LoVo (cell line): ENCODE results near the gene WWC1.

Experiments
- DNase-seq: peaks from one replicate; pipeline ENCODE4 v3.0.0-alpha.2; 2016; ENCODE audit warnings: low spot score

WWC1 gene

DNA sequence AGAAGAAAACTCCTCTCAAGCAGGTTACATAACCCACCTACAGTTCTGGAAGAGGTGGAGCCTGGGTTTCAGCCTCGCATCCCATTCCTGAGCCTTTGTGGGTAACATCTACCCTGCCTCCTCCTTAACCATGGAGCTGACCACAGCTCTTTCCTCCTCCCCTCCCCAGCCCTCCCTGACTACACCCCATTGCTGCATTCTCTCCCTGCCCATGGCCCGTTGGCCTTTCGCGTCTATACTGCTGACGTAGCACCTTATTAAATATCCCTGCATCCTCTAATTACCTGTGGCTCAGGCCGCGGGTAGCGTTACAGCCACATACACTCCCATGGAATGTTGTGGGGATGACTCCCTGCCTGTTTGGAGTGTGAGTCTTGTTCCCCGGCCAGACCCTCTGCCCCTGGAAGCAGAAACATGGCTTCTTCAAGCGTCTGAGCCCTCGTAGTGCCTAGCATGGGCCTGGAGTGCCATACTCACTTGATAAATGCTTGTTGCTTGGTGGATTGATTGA is 72.8 kb downstream of the WWC1 start:
- DNase-seq, result no peak

DNA sequence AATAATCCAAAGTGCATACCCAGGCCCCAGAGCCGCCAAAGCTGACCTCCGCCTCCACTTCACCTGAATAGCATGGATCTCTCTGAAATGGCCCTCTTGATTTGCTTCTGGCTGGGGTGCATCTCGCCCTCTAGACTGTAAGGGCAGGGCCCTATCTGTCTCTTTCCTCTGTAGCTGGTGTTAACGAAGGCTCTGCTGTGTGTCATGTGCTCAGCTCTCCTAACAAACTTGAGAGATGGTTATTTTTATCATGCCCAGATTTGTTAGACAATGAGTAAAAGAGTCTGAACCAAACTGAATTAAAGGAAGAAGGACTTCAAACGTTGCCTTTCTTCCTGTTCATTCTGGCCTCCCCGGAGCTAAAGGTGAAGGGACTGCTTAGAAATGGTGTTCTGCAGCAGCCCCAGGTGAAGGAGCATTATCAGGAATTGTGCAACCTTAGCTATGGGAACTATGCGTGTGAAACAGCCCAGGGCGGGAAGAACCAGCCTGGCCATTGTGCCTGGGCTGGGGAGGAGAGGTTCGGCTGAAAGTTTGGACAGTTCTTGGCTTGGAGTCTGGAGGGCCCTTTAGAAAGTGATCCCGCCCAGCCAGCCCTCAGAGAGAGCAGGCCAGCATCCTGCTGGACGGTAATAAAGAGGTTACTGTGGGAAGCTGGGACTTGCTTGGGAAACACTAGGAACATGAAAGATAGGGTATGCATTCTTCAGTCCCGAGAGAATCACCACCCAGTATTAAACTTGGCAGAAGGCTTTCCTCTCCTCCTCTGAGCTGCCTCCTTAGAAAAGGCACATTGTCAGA is 73.5 kb downstream of the WWC1 start:
- no peak for DNase-seq

DNA sequence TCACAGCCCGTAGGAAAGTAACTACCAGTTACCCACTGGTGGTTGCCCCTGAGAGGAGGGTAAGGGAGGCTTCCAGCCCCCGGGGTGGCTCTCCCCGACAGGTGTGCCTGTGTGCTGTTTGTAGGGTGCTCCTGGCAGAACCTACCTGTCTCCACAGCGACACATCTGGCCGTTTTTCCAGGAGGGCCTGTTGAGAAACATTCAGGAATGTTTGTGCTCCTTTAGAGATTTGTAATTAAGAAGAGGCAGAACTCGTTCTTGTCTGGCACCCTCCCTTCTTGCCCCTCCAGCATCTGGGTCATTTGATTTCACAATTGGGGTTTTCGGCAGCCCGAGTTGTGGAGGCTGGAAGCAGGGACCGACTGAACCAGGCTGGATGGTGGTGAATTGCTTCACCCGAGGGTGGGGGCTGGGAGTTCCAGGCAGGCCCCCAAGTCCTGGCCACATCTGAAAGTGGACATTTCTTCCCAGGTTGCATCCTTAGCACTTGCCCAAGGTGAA is 74.2 kb downstream of the WWC1 start:
- DNase-seq, result no peak

DNA sequence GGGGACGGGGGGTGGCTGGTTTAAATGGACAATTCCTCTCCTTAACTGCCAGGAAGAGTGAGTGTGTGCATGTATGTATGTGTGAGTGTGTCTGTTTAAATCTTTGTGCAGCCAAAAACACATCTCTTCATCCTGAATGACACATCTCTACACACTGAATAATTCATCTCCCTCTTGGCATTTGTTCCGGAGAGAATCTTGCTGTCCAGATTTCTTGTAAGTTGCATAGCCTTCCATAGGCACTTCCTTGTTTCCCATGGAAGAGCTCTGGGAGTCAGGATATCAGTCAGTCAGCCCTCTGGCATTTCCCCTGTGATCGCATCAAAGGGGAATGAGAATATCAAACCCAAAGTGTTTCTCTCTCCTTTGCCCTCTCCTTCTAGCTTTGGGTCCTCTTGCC is 74.7 kb downstream of the WWC1 start:
- no peak for DNase-seq

DNA sequence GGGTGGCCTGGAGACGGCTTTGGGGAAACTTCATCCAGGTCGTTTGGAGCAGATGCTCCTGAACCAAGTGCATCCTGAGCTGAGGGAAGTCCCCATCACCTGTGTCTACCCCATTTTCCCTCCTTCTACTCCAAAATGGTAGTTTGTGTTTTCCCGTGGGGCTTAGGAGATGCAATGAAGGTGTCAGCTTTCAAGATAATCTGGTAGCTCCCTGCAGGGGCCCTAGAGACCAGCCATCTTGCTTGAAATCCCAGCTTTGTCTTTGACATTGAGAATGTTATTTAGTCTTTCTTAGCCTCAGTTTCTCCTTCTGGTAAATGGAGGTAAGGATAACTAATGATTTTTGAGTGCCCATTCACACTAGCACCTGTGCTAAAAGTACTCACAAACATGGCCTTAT is 77.4 kb downstream of the WWC1 start:
- DNase-seq, result no peak

DNA sequence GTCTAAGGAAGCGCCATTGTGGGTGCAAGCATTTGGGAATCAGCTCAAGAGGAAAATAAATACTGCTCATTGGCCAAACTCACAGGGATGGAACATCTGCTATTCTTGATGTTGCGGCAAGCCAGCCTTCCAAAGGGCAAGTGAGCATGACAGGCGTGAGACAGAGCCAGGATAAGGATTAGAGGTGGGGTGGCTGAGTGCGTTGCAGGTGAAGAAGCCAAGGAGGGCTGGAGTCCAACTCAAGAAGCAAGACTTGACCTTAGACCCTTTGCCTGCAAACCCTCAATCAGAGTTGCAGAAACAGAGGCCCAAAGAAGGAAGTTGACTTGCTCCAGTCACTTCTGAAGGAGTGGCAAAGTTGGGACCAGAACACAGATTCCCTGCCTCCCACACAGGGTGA is 79.4 kb downstream of the WWC1 start:
- DNase-seq, result no peak

DNA sequence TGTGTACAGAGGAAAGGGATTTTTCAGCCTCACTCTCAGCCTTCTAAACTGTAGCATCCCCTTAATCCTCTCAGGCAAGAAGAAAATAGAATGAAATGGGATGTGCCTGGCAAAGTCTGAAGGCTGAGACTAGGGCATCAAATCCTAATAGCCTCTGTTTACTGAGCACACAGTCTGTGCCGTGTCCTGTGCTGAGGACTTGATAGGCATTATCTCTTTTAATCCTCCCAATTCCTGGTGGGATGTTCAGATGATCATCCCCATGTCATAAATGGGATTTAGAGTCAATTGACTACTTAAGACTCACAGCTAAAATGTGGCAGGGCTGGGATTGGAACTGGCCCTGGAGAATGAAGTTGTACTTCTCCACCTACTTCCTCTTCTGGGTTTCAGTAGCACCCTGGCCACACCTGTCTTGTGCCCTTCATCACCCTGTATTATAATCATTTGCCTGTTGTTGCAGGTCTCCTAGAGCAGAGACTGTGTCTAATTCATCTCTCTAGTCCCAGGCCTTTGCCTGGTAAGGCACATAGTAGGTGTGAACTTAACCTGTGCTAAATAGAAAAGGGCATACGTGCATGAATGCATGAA is 81.0 kb downstream of the WWC1 start:
- no peak for DNase-seq

DNA sequence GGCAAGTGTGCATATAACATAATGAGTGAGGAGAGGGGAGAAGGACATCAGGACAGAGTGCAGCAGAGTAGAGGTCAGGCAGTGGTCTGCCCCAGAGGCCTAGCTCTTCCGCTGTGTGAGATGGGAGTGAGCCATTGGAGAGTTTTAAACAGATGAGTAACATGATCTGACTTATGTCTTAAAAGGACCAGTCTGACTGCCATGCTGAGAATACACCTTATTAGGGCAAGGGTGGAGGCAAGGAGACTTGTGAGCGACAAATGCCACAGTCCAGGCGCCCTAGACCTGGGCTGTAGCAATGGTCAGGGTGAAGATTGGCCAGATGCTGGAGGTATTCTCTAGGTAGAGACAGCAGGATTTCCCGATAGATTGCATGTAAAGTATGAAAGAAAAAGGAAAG is 83.1 kb downstream of the WWC1 start:
- DNase-seq, result no peak

DNA sequence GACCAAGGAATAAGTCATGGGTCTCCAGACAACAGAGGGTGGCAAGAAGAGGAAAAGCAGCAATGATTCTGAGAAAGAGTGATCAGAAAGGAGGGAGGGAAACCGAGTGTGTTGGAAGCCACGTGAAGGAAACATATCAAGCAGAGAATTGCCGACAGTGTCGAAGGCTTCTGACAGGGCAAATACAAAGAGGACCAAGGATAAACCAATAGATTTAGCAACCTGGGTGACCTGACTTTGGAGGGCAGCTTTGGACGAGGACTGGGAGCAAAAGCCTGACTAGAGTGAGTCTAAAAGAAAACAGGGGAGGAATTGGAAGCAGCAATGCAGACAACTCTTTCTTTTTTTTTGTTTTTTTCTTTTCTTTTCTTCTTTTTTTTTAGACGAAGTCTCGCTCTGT is 83.8 kb downstream of the WWC1 start:
- DNase-seq, result no peak

DNA sequence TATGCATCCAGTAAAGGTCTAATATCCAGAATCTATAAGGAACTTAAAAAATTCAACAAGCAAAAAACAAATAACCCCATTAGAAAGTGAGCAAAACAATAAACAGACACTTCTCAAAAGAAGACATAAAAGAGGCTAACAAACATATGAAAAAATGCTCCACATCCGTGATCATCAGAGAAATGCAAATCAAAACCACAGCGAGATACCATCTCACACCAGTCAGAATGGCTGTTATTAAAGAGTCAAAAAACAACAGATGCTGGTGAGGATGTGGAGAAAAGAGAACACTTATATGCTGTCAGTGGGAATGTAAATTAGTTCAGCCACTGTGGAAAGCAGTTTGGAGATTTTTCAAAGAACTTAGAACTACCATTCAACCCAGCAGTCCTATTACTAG is 86.1 kb downstream of the WWC1 start:
- no peak for DNase-seq

DNA sequence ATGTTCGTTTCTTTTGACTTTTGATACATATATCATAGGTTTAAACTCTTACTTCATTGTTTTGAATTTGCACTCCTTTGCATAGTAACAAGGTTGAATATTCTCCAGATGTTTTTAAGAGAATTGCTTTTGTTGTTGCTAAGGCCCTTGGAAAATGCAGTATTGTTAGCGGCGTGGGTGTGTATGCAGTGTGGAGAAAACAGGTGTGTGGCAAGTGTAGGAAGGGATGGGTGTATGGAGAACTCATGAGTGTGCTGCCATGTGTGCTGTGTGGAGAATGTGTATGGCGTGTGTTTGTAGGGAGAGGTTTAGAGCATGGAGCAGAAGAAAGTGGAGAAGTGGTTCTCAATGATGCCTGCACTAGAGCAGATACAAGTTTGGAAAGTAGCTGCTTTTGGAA is 87.3 kb downstream of the WWC1 start:
- no peak for DNase-seq

DNA sequence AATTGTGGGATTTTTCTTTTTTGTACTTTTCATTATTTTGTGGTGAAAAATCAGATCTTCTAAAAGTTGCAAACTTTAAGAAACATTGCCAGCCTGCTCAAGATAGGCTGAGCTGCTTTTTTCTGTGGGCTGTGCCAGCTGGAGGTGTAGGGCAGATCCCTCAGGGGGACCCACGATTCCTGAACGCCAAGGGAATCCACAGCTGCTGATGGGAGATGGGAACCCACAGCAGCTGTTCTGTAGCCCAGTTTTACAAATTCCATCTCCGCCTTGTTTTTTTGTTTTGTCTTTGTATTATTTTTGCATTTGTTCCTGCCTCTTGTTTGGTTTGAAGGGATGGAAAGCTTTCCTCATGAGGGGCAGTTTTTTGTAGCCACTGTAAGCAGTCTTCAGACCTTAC is 91.0 kb downstream of the WWC1 start:
- no peak for DNase-seq

DNA sequence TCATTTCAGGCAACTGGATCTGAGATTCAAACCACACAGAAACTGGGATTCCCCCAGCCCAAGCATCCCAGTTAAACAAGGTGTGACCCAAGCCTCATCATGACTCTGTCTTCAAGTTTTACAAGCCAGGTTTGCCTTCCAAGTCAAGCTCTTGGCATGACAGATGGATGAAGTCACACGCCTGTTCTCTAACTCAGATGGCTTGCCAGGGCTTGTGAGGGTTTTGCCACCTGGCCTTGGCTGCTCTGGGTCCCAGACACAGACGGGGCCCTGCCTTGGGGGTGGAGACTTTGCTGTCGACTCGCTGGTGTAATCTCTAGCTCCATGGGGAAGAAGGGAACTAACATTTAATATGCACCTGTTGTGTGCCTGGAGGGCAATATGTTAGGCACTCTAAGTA is 99.0 kb downstream of the WWC1 start:
- DNase-seq, result no peak

DNA sequence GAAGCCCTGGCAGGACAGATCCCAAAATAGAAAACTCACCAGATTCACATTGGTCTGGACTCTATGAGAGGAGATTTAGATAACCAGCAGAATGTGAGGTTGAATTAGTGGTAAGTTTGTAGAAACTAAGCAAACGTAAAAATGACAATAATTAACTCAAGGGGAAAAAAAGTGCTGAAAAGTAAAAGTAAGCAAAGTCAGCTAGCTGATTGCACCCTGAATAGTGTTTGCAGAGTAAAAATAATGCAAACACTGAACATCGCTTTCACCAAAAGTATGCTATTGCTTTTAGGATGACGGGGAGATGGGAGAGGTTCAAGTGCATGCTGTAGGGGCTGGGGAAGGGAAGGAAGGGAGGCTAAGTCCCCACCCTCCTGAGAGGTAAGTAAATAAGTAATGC is 102.3 kb downstream of the WWC1 start:
- no peak for DNase-seq

DNA sequence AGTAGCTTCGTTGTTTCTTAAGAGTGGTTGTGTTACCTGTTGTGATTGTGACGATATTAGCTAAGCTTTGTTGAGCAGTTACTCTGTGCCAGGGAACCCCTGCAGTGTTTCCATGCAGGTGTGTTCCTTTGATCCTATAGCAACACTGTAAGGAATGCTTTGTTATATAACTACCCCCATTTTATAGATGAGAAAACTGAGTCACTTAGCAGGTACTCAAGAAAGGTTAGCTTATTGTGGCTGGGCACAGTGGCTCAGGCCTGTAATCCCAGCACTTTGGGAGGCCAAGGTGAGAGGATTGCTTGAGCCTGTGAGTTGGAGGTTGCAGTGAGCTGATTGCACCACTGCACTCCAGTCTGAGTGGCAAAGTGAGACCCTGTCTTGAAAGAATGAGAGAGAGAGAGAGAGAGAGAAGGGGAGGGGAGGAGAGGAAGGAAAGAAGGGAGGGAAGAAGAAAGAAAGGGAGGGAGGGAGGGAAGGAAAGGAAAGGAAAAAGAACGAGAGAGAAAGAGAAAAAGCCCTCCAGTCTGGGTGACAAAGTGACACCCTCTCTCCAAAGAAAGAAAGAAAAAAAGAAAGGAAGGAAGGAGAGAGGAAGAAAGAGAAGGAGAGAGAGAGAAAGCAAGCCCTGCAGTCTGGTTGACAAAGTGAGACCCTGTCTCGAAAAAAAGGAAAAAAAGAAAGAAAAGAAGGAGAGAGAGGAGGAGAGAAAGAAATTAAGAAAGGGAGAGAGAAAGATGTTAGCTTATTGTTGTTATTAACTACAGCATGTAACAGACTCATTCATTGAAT is 109.2 kb downstream of the WWC1 start:
- DNase-seq, result no peak

DNA sequence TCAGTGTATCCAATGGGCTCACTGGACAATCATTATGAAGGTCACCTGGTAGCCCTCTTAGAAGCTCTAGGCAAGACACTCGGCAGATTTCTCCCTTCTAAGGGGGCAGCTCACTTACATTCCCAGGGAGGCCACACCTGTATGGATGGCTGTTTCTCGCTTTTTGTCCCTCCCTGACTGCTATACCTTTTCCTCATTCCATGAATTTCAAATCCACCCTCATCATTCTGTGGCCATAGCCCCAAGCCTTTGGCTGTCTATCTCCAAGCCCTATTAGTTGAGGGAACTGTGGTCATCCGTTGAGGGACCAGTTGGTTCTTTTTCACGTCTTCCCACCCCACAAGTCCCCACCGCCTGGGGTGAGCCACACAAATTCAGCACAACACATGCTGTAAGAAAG is 109.8 kb downstream of the WWC1 start:
- no peak for DNase-seq

DNA sequence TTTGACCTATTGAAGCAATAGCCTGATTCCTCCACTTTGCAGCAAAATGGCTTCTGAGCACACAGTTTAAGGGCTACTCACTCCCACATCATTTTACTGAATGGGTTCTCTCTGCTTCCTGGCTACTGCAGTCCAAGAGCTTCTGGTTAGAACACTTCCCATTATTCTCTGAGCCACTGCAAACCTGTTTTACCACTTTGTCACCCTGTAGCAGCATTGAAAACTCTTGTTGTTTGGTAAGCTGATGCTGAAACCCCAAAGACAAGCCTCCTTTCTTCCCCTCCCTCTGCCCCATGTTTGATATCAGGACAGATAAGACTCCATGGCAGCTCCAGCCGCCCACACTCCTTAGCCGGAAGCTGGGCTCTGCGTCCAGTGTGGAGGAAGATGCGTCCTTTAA is 110.4 kb downstream of the WWC1 start:
- DNase-seq, result no peak

DNA sequence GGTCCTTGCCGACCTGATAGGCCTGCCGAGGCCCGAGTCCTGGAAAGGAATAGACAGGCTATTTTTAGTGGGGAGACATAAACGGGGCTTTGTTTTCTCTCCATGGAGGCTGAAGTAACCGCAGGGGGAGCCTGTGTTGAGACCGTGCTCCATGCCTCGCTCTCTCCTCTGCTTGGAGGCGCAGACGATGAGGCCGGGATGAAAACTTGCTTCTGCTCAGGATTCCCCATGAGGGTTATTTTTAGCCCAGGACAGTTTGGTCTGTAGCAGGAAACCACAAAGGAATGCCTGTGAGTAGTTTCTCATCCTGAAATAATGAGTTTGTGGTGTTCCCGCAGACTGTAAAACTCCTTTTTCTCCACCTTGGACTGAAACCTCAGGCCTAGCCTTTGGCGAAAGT is 112.9 kb downstream of the WWC1 start:
- no peak for DNase-seq

DNA sequence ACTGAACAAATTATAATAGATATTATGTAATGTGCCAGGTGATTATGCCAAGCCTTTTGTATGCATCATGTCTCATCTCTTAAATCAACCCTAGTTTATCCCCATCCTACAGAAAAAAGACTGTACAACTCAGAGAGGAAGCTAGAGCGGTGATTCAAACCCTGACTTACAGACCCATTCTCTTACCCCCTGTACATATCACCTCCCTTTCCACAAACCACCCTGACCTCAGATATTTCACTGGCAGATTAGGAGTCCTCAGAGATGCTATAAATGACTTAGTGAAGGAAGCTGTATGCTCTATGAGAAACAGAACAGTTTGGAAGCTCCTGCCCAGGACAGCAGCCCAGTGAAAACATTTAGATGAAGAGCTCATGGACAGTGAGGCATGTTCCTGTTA is 115.8 kb downstream of the WWC1 start:
- no peak for DNase-seq

DNA sequence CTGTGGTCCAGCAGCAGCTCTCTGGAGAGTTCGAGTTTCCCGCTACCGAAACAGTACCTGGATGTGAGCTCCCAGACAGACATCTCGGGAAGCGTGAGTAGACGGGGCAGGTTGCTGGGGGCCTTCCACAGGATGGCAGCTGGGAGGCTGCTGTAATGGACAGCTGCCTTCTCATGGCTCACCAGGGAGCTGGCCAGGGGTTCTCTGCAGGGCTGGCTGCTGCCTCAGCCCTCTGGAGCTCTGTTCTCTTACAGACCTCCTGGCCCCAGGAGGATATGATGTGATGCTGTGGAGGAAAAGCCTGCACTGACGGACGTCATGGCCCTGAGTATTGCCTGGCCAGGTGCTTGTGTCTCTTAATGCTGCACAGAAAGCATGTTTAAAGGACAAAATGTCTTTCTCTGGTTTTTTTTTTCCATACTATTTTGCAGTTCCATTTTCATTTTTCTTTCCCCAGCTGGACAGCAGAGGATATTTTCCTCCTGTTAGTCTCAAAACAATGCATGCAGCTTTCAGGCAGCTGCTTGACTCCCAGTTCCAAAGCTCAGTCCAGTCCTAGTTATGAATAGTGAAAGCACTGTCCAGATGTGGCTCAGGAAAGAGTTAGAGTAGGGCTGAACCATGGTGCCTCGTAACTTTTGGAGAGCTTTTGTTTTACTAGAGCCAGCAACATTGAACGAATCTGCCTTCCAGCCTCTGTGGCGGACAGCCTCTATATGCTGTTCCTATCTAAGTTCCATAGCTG is 117.3 kb downstream of the WWC1 start:
- DNase-seq, result no peak

DNA sequence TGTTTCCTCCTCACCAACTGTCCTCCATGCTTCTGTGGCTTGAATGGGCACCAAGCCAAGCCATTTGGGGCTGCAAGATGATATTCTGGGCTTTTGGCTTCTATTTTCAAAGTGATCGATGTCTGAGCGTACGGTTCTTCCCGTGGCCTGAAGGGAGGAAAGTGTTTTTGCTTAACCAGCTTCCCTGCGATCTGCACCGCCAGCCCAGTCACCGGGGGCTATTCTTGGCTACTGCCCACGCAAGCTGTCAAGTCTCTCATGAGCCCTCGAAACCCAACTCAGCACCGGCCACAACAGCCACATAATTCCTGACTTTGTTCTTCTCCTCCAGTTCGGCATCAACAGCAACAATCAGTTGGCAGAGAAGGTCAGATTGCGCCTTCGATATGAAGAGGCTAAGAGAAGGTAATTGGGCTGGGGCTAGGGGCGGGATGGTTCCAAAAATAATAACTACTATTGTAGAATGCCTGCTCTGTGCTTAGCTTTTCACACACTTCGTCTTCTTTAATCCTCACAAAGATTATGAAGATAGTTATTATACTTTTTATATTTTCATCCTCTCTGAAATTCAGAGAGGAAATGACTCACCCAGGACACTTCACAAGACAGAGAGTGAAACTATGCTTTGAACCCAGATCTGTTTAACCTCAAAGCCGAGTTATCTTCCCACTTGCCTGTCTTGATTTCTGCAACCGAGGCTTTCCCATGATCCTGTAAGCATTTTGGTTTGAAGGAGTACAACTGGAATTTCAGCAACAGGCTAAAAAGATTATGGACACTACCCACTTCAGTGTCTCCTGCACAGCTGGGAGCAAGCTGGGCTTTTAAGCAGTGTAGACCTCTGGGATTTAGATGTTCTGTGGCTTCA is 118.4 kb downstream of the WWC1 start:
- DNase-seq, result peak; percentile 9
